Transverse colon (tissue), 4 donors: ENCODE data around the gene SERPINA3.

Source experiments
- CTCF ChIP-seq, 5 experiments: fragments of 200-600 bp in 3 of 5; fragments of 450-650 bp in 2 of 5; sonication (generic) in 3 of 5; IDR thresholded peaks; 1 replicate in 2 of 5; 2 replicates in 3 of 5; pipeline ENCODE4 v1.5.1; 2016 to 2017; ENCODE audit warnings: antibody characterized with exemption in 5 of 5, inconsistent platforms in 3 of 5, mild to moderate bottlenecking in 2 of 5, moderate library complexity in 1 of 5
- EP300 ChIP-seq: sonication (generic); formaldehyde crosslinking; IDR thresholded peaks from one replicate; pipeline ENCODE4 v1.6.1; 2017; ENCODE audit warnings: antibody characterized with exemption, low read depth
- POLR2A ChIP-seq: fragments of 450-650 bp; IDR thresholded peaks from one replicate; pipeline ENCODE4 v1.6.1; 2016; ENCODE audit warnings: antibody characterized with exemption, mild to moderate bottlenecking, moderate library complexity
- POLR2AphosphoS5 ChIP-seq, 3 donors: sonication (generic); formaldehyde crosslinking; IDR thresholded peaks; one replicate each; pipeline ENCODE4 v1.6.1; 2016; ENCODE audit warnings: antibody characterized with exemption in 3 of 3

GRCh38 chr14:94640721-94641631, 28.8 kb downstream of the SERPINA3 start:
- TF ChIP-seq CTCF (IDR thresholded peaks at IDR 0.05) (no peak), POLR2A (no peak), POLR2AphosphoS5 (IDR thresholded peaks at IDR 0.05) (no peak), EP300 (no peak)
